CD4-positive, alpha-beta T cell (primary cell): ENCODE data around the gene TLX2. TPM values are rescaled to one million over a fixed set of nuclear protein-coding genes. Genes with fewer than 3 reads are reported as not detected.

Experiments
- ATAC-seq: fragments of 200-7000 bp; cut with Tn5 transposase; one replicate; pipeline ENCODE4 v1.10.0; 2022; ENCODE audit warnings: mild to moderate bottlenecking; ENCODE audit not compliant: poor library complexity
- CTCF ChIA-PET: fragments of 350-600 bp; sonication (Branson Sonifier 250); formaldehyde crosslinking; loops from one replicate; lab custom pipeline; 2021; ENCODE audit warnings: antibody characterized with exemption, inconsistent platforms; lab: Charles Lee
- POLR2A ChIA-PET: fragments of 350-600 bp; sonication (Branson Sonifier 250); formaldehyde crosslinking; loops from one replicate; lab custom pipeline; 2021; ENCODE audit warnings: antibody characterized with exemption, inconsistent platforms; lab: Charles Lee
- DNase-seq, 14 experiments: peaks; one replicate each; pipeline ENCODE4 v3.0.0-alpha.2; 2013 to 2020; ENCODE audit warnings: mixed read lengths in 2 of 14
- H3K27ac ChIP-seq, 2 donors: one replicate each; pipeline versions ENCODE4 v1.5.1 to v1.7.0; 2013; ENCODE audit warnings: low read length in 2 of 2, low read depth in 1 of 2, mild to moderate bottlenecking in 1 of 2
- H3K27me3 ChIP-seq, 2 experiments: 1 replicate in 1 of 2; 2 replicates in 1 of 2; pipeline versions ENCODE4 v1.6.1 to v1.7.0; 2013; ENCODE audit warnings: low read length in 2 of 2, control low read depth in 1 of 2, mild to moderate bottlenecking in 1 of 2, moderate library complexity in 1 of 2; ENCODE audit not compliant: insufficient read depth in 2 of 2, control insufficient read depth in 1 of 2
- H3K36me3 ChIP-seq: one replicate; pipeline ENCODE4 v1.6.1; 2013; ENCODE audit warnings: low read length, control low read depth; ENCODE audit not compliant: insufficient read depth
- H3K4me1 ChIP-seq: one replicate; pipeline ENCODE4 v1.6.1; 2013; ENCODE audit warnings: low read length, control low read depth; ENCODE audit not compliant: insufficient read depth
- H3K4me3 ChIP-seq: one replicate; pipeline ENCODE4 v1.5.1; 2013; ENCODE audit warnings: mild to moderate bottlenecking, low read length, moderate library complexity
- H3K9me3 ChIP-seq, 2 experiments: 1 replicate in 1 of 2; 2 replicates in 1 of 2; pipeline versions ENCODE4 v1.6.1 to v1.7.0; 2013; ENCODE audit warnings: low read length in 2 of 2, mild to moderate bottlenecking in 2 of 2, control low read depth in 1 of 2, moderate library complexity in 1 of 2; ENCODE audit not compliant: control insufficient read depth in 1 of 2, insufficient read depth in 1 of 2
- H3K27ac Mint-ChIP-seq: one replicate; pipeline ENCODE4 v1.8.0; 2020; ENCODE audit warnings: mixed read lengths
- H3K27me3 Mint-ChIP-seq: one replicate; pipeline ENCODE4 v1.8.0; 2021; ENCODE audit warnings: mixed read lengths
- H3K36me3 Mint-ChIP-seq: one replicate; pipeline ENCODE4 v1.8.0; 2021; ENCODE audit warnings: low read depth, mixed read lengths
- H3K4me1 Mint-ChIP-seq: one replicate; pipeline ENCODE4 v1.8.0; 2021; ENCODE audit warnings: low read depth, mixed read lengths
- H3K4me3 Mint-ChIP-seq: one replicate; pipeline ENCODE4 v1.8.0; 2020; ENCODE audit warnings: mild to moderate bottlenecking, mixed read lengths
- H3K9me3 Mint-ChIP-seq: one replicate; pipeline ENCODE4 v1.8.0; 2020; ENCODE audit warnings: mixed read lengths
- intact Hi-C, 2 experiments: fragments of 100-400 bp; cut with DNase I in 1 of 2; cut with micrococcal nuclease in 1 of 2; formaldehyde crosslinking; loops; one replicate each; pipeline versions ENCODE4 v1.15.1 to v1.9.0; 2023 to 2025; cut with DNase I, micrococcal nuclease
- total RNA-seq, 174 experiments: library from RNA in 2 of 174; stranded (reverse) in 2 of 174; gene quantifications; one replicate each; pipeline ENCODE4 v1.2.3 and lab custom pipeline; 2021 to 2026
- TF ChIP-seq, protein P1 (sequence below): fragments of 200-600 bp; IDR thresholded peaks from one replicate; pipeline ENCODE4 v1.8.0; 2022; ENCODE audit warnings: antibody characterized with exemption, mild to moderate bottlenecking

Gene TLX2
- total RNA-seq, 2 experiments from 2014 or later: 0.14 to 0.30 TPM

DNA sequence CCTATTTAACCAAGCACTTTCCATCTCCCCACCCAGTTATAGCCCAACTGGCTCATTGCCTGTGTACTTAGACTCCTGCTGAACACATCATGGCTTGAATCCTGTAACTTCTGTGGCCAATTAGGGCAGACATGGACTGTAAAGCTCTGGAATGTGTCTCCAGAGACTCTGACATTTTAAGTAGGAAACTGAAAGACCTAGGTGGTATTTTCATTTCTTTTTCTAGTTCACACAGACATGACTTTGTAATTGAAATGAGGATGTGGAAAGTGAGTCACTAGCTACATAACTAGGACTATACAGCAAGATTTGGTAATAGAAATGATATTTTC is 52.5 kb downstream of the TLX2 start:
- Mint-ChIP-seq H3K4me3 (no peak overlapping the region), H3K27ac (no peak overlapping the region), H3K9me3 (no peaks in the 10 kb centered on the region), H3K27me3 (peaks cover 46% of the 10 kb centered on the region), H3K4me1 (no peaks in the 10 kb centered on the region), H3K36me3 (no peaks in the 10 kb centered on the region)
- Histone ChIP-seq H3K4me1 (no peaks in the 10 kb centered on the region), H3K4me3 (no peak overlapping the region), H3K36me3 (no peaks in the 10 kb centered on the region), H3K27ac (no peak overlapping the region), H3K9me3 (no peaks in the 10 kb centered on the region), H3K27me3 (peaks cover 0 to 4% of the 10 kb centered on the region in 2 experiments)
- TF ChIP-seq, protein P1, sequence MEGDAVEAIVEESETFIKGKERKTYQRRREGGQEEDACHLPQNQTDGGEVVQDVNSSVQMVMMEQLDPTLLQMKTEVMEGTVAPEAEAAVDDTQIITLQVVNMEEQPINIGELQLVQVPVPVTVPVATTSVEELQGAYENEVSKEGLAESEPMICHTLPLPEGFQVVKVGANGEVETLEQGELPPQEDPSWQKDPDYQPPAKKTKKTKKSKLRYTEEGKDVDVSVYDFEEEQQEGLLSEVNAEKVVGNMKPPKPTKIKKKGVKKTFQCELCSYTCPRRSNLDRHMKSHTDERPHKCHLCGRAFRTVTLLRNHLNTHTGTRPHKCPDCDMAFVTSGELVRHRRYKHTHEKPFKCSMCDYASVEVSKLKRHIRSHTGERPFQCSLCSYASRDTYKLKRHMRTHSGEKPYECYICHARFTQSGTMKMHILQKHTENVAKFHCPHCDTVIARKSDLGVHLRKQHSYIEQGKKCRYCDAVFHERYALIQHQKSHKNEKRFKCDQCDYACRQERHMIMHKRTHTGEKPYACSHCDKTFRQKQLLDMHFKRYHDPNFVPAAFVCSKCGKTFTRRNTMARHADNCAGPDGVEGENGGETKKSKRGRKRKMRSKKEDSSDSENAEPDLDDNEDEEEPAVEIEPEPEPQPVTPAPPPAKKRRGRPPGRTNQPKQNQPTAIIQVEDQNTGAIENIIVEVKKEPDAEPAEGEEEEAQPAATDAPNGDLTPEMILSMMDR: no peak
- ChIA-PET POLR2A (interaction anchor here (0.7 to 1.5 kb wide), 2 partner anchors 9 to 241 kb away, joined by 4 to 5 read pairs; no protein-coding TSS in a partner anchor), CTCF (no interaction called here)
- intact Hi-C loops: no loop called here
- no peak for ATAC-seq
- DNase-seq: no peak

Other genes starting within 250 kb of the TLX2 start
- gene SLC4A5, start 171.0 kb upstream of the TLX2 start, total RNA-seq: 10 to 100 TPM in 1 of 2 experiments, 1 to 10 TPM in 1; 7.8 to 10.4 TPM
- 10 to 100 TPM; 51.4 to 60.7 TPM for gene DCTN1, start 134.1 kb upstream of the TLX2 start, total RNA-seq
- 1 to 10 TPM; 2.9 to 3.4 TPM for gene C2orf81, start 92.8 kb upstream of the TLX2 start, total RNA-seq
- gene WDR54, start 92.7 kb upstream of the TLX2 start, total RNA-seq: 10 to 100 TPM; 21.7 to 25.1 TPM
- under 1 TPM; 0.20 to 0.27 TPM for gene RTKN, start 72.5 kb upstream of the TLX2 start, total RNA-seq
- 10 to 100 TPM; 41.3 to 41.8 TPM for gene INO80B, start 59.4 kb upstream of the TLX2 start, total RNA-seq
- gene WBP1, start 56.0 kb upstream of the TLX2 start, total RNA-seq: 10 to 100 TPM; 79.1 to 80.5 TPM
- 10 to 100 TPM; 47.6 to 48.6 TPM for gene MOGS, start 49.1 kb upstream of the TLX2 start, total RNA-seq
- 10 to 100 TPM; 39.5 to 44.3 TPM for gene MRPL53, start 41.8 kb upstream of the TLX2 start, total RNA-seq
- gene CCDC142, start 31.5 kb upstream of the TLX2 start, total RNA-seq: 10 to 100 TPM; 10.2 to 12.4 TPM
- gene TTC31, start 31.4 kb upstream of the TLX2 start, total RNA-seq: 10 to 100 TPM; 20.6 to 26.1 TPM
- not detected for gene LBX2, start 14.8 kb upstream of the TLX2 start, total RNA-seq
- gene PCGF1, start 6.8 kb upstream of the TLX2 start, total RNA-seq: 10 to 100 TPM; 11.6 to 13.8 TPM
- under 1 TPM in 1 of 2 experiments, not detected in 1; 0.22 TPM for gene DQX1, start 11.8 kb downstream of the TLX2 start, total RNA-seq
- gene AUP1, start 15.3 kb downstream of the TLX2 start, total RNA-seq: 100 to 1,000 TPM; 162 to 170 TPM
- gene HTRA2, start 15.5 kb downstream of the TLX2 start, total RNA-seq: 10 to 100 TPM; 15.3 to 16.0 TPM
- under 1 TPM in 1 of 2 experiments, not detected in 1; 0.25 TPM for gene LOXL3, start 39.5 kb downstream of the TLX2 start, total RNA-seq
- 1 to 10 TPM; 3.4 to 6.0 TPM for gene DOK1, start 40.3 kb downstream of the TLX2 start, total RNA-seq
- gene M1AP, start 133.9 kb downstream of the TLX2 start, total RNA-seq: not detected
- 1 to 10 TPM; 6.8 to 7.3 TPM for gene SEMA4F, start 139.8 kb downstream of the TLX2 start, total RNA-seq